GM18907 (cell line): Measurements from ENCODE around the gene RBM14.
"Not testable (repeated sequence)": the region's sequence is repeated elsewhere in the genome, so short reads cannot be mapped to it uniquely, and the experiment has no call there.

Experiments
- ATAC-seq: cut with Tn5 transposase; IDR thresholded peaks from one replicate; pipeline ENCODE4 v1.9.1; 2021; ENCODE audit warnings: mild to moderate bottlenecking, moderate library complexity; ENCODE audit not compliant: unreplicated experiment

The RBM14 gene

DNA sequence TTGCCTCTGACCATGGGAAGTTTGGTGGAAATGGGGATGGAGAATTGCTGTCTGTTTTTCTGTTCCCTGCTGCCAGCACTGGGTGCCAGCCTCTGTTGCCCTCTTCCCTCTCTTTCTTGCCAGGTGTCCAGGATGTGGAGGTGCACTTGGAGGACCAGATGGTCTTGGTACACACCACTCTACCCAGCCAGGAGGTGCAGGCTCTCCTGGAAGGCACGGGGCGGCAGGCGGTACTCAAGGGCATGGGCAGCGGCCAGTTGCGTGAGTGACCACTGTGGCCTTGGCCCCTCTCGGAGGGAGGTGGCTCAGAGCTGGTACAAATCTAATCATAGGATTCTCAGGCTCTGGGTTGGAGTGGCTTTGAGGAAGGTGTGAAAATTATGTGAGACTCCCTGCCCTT, 17.4 kb upstream of the RBM14 start:
- ATAC-seq = no peak

GRCh38 chr11:66600219-66600618, 16.2 kb upstream of the RBM14 start:
- no peak for ATAC-seq

- no peak for ATAC-seq
Observed at GRCh38 chr11:66600631-66601233, 15.7 kb upstream of the RBM14 start.

- ATAC-seq = no peak
Observed at GRCh38 chr11:66603072-66603471, 13.4 kb upstream of the RBM14 start.

GRCh38 chr11:66604155-66604554, 12.3 kb upstream of the RBM14 start:
- ATAC-seq = no peak

DNA sequence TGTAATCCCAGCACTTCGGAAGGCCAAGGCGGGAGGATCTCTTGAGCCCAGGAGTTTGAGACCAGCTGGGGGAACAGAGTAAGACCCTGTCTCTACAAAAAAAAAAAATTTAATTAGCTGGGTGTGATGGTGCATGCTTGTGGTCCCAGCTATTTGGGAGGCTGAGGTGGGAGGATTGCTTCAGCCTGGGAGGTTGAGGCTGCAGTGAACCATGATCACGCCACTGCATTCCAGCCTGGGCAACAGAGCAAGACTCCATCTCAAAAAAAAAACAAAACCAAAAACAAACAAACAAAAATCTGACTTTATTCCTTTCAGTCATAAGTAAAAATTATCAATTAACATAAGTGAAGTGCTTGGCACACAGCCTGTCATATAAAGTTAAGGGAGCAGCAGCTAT, 9.8 kb upstream of the RBM14 start:
- not testable (repeated sequence) for ATAC-seq

GRCh38 chr11:66607126-66607834, 9.2 kb upstream of the RBM14 start:
- no peak for ATAC-seq

- no peak for ATAC-seq
Observed at GRCh38 chr11:66609721-66610617, 6.5 kb upstream of the RBM14 start.

- ATAC-seq = no peak
Observed at GRCh38 chr11:66612458-66612857, 4.0 kb upstream of the RBM14 start.

- ATAC-seq = no peak
Observed at GRCh38 chr11:66614073-66614472, 2.4 kb upstream of the RBM14 start.

DNA sequence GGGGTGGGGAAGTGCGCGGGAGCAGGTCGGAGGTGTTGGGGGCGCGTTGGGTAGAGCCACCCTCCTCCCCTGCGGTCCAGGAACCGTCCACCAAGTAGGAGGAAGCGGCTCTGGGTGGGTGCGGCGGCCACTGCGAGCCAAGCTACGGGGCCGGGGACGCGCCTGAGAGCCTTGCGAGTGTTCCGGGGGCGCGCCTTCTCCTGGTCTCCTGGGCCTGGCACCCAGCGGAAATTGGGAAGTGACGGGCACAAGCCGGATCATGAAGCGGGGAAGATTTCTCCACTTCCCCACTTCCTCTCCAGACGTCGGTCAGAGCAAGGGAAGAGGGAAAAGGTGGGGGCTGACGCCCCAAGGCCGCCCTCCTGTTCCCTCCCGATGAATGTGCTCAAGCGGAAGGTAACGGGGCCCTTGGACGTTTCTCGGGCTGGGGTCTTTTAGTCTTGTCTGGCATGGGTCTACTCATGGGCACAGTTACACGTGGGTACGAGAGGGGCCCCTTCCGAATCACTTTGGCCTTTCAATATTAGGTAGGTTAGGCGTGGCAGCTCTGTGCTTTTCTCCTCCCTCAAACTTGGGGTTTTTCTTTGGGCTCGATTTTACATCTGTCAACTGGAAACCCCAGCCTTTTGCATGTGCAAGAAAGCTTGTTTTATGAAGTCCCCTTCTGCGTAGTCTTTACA, 865 bp downstream of the RBM14 start:
- ATAC-seq = peak; percentile 18

DNA sequence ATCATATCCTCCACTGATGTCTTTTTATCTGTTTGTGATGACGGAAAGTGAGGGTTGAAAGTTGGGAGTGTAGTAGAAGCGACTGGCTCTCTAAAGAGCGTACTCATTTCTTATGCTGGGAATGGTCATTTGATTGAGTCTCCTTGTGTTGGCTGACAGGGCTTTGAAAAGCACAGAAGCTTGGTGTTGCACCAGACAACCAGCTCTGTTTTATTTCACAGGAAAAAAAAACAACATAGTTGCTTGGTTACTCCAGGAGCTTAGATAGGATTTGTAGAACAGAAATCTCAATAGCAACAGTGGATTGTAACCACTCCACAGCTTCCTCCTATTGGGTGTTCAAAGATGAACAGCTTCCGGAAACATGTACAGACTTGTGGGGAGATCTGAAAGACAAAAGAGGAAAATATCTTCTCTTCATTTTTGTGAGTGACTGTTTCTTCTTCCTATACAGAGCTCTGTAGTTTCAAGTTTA, 2.7 kb downstream of the RBM14 start:
- ATAC-seq = no peak

DNA sequence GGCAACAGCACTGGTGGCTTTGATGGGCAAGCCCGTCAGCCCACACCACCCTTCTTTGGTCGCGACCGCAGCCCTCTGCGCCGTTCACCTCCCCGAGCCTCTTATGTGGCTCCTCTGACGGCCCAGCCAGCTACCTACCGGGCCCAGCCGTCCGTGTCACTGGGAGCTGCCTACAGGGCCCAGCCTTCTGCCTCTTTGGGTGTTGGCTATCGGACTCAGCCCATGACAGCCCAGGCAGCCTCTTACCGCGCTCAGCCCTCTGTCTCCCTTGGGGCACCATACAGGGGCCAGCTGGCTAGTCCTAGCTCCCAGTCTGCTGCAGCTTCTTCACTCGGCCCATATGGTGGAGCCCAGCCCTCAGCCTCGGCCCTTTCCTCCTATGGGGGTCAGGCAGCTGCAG, 8.0 kb downstream of the RBM14 start:
- no peak for ATAC-seq

DNA sequence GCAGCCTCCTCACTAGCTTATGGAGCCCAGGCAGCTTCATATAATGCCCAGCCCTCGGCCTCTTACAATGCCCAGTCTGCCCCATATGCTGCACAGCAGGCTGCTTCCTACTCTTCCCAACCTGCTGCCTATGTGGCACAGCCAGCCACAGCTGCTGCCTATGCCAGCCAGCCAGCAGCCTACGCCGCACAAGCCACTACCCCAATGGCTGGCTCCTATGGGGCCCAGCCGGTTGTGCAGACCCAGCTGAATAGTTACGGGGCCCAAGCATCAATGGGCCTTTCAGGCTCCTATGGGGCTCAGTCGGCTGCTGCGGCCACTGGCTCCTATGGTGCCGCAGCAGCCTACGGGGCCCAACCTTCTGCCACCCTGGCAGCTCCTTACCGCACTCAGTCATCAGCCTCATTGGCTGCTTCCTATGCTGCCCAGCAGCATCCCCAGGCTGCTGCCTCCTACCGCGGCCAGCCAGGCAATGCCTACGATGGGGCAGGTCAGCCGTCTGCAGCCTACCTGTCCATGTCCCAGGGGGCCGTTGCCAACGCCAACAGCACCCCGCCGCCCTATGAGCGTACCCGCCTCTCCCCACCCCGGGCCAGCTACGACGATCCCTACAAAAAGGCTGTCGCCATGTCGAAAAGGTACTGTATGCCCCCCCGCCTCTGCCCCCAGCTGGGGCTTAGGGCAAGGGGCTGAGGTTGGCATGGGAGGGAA, 8.8 kb downstream of the RBM14 start:
- no peak for ATAC-seq

DNA sequence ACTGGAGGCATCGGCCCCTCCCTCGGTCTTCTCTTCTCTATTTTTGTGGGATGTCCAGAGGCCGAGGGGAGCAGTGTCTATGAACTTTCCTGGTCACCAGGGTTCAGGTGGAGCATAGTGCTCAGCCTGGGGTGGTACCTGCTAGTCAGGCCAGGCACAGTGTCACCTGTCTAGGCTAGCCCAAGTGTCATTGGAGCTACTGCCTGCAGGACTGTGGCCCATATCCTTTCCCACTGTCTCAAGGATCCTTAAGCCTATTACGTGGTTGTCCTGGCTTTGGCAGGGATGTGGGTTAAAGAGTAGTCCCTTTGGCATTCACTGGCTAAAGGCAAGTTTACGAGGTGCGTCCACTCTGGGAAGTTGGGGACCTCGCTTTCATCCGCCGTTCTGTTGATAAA, 9.3 kb downstream of the RBM14 start:
- no peak for ATAC-seq

DNA sequence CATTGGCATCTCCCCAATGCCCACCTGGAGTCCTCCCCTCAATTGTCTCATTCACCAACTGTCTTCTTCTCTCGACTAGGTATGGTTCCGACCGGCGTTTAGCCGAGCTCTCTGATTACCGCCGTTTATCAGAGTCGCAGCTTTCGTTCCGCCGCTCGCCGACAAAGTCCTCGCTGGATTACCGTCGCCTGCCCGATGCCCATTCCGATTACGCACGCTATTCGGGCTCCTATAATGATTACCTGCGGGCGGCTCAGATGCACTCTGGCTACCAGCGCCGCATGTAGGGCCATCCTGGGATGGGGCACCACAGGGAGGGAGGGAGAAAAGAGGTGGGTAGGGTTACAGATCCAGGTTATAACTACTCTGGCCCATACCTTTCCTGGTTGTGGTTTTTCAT, 10.0 kb downstream of the RBM14 start:
- no peak for ATAC-seq

DNA sequence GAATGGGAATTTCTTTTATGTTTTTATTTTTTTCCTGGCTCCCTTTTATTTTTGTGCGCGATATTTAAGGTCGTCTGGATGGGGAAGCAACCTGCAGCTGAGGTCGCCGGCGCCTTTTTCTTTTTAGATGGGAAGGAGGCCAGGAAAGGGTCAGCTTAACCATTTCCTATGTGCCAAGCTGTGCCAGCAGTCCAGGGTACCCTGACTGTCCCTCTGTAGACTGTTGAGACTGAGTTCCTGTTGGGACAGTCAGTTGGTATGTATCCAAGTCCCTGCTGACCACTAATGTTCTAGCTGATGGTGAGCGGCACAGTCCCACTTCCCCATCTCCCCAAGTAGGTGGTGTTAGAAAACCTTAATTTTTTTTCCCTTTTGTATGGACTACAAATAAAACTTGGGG, 10.5 kb downstream of the RBM14 start:
- ATAC-seq = no peak

DNA sequence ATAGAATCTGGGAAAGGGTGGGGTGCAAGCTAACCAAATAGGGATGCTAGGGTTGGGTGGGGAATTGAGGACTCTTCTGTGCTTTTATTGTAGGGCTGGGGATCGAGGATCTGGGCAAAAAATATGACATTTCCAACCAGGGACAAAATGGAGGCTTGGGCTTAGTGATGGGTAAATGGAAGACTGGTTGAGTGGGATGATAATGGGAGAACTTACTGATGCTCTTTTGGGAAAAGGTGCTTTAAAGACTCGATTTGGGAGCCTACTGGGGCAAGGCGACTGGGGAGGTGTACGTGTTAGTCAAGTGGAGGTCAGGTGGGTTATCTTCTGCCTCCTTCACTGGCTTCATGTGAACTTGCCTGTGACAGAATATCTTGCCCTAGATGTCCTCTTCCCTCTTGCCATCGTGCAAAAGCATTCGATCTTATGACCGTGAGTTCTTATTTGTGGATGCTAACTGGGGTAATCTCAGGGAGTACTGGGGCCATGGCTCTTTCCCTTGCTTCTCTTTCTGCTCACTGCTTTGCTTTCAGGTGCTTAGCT, 11.7 kb downstream of the RBM14 start:
- no peak for ATAC-seq

- ATAC-seq = no peak
Observed at GRCh38 chr11:66629356-66629755, 12.9 kb downstream of the RBM14 start.

DNA sequence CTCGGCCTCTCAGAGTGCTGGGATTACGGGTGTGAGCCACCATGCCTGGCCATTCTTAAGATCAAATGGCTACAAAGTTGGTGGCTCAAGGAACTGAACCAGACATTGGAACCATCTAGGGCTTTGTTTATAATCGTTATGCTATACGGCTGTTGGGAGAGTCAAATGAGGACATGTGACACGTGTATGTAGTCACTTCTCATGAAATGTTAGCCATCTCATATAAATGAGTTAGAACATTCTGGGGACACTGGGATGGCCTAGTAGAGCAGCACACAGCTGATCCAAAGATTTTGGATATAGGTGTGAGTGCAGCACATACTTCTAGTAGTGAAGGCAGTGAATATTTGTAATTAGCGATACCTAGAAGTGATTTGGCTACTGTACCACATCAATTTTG, 15.5 kb downstream of the RBM14 start:
- no peak for ATAC-seq
